Astrocyte of the hippocampus (primary cell): ENCODE measurements around the gene NPBWR2.
A peak's percentile ranks its signal among the peaks of the same experiment; 100 is the strongest.

Experiments used
- DNase-seq: peaks from one replicate; pipeline ENCODE4 v3.0.0; 2011; ENCODE audit warnings: low read depth, low spot score

The NPBWR2 gene

GRCh38 chr20:64073476-64074183, 33.7 kb downstream of the NPBWR2 start:
- DNase-seq = no peak

GRCh38 chr20:64072498-64073063, 34.8 kb downstream of the NPBWR2 start:
- DNase-seq = no peak

GRCh38 chr20:64071341-64072332, 35.7 kb downstream of the NPBWR2 start:
- DNase-seq = no peak

GRCh38 chr20:64070244-64070993, 36.9 kb downstream of the NPBWR2 start:
- no peak for DNase-seq

- DNase-seq = peak; percentile 65
Measured at GRCh38 chr20:64069614-64070243, 37.6 kb downstream of the NPBWR2 start.

- DNase-seq = no peak
Measured at GRCh38 chr20:64069209-64069613, 38.2 kb downstream of the NPBWR2 start.

GRCh38 chr20:64068386-64069208, 38.8 kb downstream of the NPBWR2 start:
- DNase-seq = no peak

- DNase-seq = no peak
Measured at GRCh38 chr20:64067733-64068307, 39.5 kb downstream of the NPBWR2 start.

- DNase-seq = no peak
Measured at GRCh38 chr20:64067005-64067632, 40.2 kb downstream of the NPBWR2 start.

- peak; percentile 74 for DNase-seq
Measured at GRCh38 chr20:64065974-64066343, 41.4 kb downstream of the NPBWR2 start.

GRCh38 chr20:64065062-64065973, 42.0 kb downstream of the NPBWR2 start:
- DNase-seq = no peak

GRCh38 chr20:64064145-64064698, 43.1 kb downstream of the NPBWR2 start:
- DNase-seq = peak; percentile 75

- DNase-seq = peak; percentile 47
Measured at GRCh38 chr20:64063389-64064144, 43.8 kb downstream of the NPBWR2 start.

GRCh38 chr20:64062596-64063388, 44.6 kb downstream of the NPBWR2 start, which contains the start of gene TCEA2:
TSS of gene TCEA2 (plus strand) at chr20:64063198. CDS start at chr20:64063313, 115 bp downstream.
- DNase-seq = peak; percentile 99

- DNase-seq = no peak
Measured at GRCh38 chr20:64062276-64062595, 45.1 kb downstream of the NPBWR2 start.

- peak; percentile 51 for DNase-seq
Measured at GRCh38 chr20:64058536-64058935, 48.8 kb downstream of the NPBWR2 start.
